GM18870 (cell line): ENCODE results near the gene ANP32E.

Experiments
- ATAC-seq: cut with Tn5 transposase; IDR thresholded peaks from one replicate; pipeline ENCODE4 v1.9.1; 2021; ENCODE audit warnings: moderate library complexity; ENCODE audit not compliant: unreplicated experiment

Gene ANP32E

GRCh38 chr1:150173141-150173585, 62.7 kb downstream of the ANP32E start:
- ATAC-seq, result no peak

GRCh38 chr1:150171801-150172200, 64.1 kb downstream of the ANP32E start:
- ATAC-seq, result no peak

GRCh38 chr1:150168960-150169601, 66.8 kb downstream of the ANP32E start:
- no peak for ATAC-seq
